Activated CD4-positive, alpha-beta T cell treated with anti-CD3 and anti-CD28 coated beads, Interleukin-2, amount 50 U/mL, for 48 hours (primary cell): ENCODE data around the gene ATAD1.
"Not testable (repeated sequence)": the region's sequence is repeated elsewhere in the genome, so short reads cannot be mapped to it uniquely, and the experiment has no call there.

ENCODE experiments used
- DNase-seq, 2 experiments: peaks; one replicate each; pipeline ENCODE4 v3.0.0-alpha.2; 2020

ATAD1 gene

DNA sequence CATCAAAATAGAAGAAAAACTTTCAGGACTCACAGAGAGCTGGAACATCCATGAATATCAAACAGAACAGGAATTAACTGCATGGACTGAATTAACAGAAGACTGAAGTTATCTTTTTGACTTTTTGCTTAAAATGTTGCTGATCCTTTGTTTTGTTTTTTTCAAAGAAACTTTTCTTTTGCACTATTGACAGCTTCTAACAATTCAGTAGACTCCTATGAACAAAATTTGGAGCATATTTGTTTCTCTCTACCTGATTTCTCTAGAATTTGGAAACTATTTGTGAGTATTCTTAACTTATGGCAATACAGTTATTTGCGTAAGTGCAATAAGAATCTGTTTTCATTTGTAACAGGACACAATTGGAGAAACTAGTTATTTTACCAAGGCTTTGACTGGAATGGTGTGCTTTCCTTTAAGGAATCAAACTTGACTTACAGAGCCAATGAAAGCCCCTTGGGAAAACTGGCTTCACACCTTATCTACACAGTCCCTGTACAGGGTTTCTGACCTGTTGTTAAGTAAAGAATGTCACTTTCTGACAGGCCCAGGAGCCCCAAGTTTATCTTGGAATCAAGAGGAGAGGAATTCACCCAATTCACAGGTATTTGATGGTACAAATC is 16.1 kb downstream of the ATAD1 start:
- not testable (repeated sequence) for DNase-seq

DNA sequence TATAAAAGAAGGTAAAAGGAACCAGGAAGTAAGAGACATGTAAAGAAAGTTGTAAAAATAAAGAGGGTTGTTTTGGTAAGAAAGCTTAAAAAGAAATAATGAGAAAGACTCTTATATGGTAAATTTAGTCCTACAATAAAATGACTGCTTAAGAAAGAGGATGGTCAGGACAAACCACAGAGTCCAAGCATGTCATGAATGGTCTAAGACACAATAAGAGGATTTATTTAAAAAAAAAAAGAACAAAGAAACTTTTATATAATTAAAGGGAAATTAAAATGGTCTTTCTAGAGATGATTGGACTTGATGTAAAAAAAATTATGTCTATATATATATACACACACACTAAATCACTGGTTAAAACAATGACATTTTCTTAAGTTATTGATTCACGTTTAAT is 18.2 kb downstream of the ATAD1 start:
- DNase-seq = no peak

DNA sequence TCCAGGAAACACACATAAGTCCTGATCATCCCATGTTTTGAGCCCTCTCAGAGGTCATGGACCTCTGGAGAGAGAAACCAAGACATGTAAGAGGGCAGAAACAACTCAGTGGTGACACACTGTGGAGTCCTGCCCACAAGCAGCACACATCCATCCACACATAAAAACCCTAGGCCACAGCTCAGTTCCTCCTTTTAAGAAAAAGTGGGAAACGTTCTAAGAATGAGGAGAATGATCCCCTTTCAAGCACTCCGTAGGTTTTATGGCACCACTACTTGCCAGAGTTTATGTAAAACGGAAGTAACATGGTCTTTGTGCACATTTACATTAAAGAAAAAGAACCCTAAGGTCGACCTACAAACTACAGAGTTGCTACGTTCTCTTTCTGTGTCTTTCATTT is 19.9 kb downstream of the ATAD1 start:
- DNase-seq = no peak

DNA sequence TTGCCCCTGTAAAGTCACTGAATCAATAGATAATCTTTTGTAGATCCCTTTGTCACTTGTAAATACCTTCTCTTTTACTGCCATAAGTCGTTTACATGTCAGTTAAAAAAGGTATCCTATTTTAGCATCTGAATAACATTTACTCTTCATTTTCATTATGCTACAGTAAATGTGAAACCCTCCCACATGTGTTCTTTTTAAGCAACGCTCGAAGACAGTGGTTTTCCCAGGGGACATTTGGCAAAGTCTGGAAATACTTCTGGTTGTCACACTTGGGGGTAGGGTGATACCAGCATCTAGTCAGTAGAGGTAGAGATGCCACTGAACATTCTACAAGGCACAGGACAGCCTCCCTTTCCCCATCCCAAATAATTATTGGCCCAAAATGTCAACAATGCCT is 23.7 kb downstream of the ATAD1 start:
- no peak for DNase-seq

DNA sequence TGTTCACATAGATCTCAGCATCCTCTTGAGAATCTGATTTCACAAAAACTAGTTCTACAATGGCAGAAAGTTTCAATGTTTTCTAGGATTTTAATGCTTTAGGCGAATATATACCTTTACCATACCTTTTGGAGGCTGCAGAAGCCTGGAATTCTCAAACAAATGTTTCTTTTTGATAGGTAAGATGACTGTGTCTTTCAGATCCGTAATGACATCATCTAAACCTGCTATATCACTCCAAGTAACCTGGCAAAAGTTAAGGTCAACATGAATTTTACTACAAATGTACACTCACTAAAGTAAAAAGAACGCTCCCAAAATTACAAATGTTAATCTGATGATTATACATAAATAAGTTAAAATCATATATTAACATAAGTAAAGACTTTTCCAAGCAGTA is 27.8 kb downstream of the ATAD1 start:
- no peak for DNase-seq

DNA sequence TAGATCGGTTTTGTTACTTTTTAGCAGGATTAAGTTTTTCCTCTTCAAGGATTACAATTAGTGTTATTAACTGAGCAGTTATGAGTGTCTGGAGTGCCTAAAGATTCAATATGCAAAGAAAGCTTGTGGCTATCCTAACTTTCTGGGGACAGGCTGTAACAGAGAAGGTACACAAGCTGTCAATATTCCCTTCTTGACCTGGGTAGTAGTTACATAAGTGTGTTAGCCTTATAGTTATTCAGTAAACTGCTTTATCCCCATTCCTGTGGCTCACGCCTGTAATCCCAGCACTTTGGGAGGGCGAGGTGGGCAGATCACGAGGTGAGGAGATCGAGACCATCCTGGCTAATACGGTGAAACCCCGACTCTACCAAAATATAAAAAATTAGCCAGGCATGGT is 31.6 kb downstream of the ATAD1 start:
- no peak for DNase-seq

DNA sequence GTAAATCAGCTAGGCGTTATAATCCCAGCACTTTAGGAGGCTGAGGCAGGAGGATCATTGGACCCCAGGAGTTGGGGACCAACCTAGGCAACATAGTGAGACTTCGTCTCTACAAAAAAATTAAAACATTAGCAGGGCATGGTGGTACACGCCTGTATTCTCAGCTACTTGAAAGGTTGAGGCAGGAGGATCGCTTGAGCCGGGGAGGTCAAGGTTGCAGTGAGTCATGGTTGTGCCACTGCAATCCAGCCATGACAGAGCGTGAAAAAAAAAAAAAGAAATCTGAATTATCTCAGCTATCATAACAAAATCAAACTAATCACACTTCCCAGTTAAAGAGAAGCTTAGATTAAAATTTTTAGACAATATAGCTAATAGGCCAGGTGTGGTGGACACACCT is 35.3 kb downstream of the ATAD1 start:
- DNase-seq = no peak

DNA sequence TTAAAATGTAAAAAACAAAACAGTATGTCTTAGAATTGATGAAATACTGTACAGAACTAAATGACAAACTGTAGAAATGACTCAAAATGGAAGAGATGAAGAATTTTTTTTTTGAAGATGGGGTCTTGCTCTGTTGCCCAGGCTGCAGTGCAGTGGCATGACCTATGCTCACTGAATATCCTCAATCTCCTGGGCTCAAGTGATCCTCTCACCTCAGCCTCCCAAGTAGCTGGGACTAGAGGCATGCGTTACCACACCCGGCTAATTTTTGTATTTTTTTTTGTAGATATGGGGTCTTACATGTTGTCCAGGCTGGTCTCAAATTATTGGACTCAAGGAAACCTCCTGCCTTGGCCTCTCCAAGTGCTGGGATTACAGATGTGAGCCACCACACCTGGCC is 36.5 kb downstream of the ATAD1 start:
- DNase-seq = no peak

DNA sequence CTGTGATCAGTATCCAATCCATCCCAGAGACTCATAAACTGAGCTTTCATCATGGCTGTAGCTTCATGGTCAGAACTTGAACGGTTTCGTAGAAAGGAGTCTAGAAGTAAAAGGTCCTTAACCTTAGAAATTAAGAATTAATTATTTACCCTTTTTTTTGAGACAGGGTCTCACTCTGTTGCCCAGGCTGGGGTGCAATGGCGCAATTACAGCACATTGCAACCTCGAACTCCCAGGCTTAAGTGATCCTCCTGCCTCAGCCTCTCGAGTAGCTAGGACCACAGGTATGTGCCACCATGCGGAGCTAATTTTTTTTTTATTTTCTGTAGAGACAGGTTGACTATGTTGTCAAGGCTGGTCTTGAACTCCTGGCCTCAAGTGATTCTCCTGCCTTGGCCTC is 41.7 kb downstream of the ATAD1 start:
- DNase-seq = no peak

DNA sequence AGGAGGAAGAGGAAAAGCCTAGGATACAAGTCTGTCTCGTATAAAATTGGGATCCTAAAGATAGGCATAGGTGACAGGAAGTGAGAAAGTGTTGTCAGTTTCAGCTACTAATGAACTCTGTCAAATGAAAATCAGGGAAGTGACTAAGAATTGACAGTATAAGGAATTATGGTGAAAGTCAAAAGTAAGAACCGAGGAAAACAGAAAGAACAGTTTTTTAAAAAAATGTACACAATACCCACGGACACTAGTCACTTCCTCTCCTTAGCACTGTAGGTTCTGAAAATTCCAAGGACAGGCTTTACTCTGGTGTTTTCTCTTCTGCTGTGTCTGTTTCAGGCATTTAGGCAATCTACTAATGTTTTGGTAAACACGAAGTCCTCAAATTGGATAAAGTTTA is 42.3 kb downstream of the ATAD1 start:
- DNase-seq = no peak

DNA sequence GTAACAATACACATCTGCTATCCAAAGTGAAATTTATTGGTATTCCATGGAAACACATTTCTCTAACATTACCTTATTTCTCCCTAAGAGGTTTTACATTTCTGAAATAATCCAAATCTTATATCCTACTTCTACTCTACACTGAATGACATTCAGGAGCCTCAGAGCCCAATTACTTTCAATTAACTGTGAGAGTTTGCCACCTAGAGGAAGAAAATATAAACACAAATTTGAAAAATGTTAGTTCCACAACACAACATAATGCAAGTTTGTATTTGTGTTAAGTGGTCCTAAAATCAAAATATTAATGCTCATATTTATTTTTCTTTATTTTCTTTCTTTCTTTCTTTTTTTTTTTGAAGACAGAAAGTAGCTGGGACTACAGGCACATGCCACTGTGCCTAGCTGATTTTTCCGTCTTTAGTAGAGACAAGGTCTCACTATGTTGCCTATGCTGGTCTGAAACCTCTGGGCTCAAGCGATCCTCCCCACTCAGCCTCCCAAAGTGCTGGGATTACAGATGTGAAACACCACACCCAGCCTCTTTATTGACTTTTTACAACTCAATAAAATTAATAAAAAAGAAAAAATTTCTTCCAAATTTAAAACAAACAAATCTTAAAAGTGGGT is 46.0 kb downstream of the ATAD1 start:
- no peak for DNase-seq

DNA sequence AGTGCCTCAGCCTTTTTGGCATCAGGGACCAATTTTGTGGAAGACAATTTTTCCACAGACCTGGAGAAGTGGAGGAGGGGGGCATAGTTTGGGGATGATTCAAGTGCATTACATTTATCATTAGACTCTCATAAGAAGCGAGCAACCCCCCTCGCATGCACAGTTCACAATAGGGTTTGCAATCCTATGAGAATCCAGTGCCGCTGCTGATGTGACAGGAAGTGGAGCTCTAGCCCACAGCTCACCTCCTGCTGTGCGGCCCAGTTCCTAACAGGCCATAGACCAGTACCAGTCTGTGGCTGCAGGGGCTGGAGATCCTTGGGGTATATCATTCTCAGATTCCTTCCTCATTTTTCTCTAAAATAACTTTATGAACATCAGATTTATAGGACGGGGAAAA is 50.8 kb downstream of the ATAD1 start:
- DNase-seq = no peak

DNA sequence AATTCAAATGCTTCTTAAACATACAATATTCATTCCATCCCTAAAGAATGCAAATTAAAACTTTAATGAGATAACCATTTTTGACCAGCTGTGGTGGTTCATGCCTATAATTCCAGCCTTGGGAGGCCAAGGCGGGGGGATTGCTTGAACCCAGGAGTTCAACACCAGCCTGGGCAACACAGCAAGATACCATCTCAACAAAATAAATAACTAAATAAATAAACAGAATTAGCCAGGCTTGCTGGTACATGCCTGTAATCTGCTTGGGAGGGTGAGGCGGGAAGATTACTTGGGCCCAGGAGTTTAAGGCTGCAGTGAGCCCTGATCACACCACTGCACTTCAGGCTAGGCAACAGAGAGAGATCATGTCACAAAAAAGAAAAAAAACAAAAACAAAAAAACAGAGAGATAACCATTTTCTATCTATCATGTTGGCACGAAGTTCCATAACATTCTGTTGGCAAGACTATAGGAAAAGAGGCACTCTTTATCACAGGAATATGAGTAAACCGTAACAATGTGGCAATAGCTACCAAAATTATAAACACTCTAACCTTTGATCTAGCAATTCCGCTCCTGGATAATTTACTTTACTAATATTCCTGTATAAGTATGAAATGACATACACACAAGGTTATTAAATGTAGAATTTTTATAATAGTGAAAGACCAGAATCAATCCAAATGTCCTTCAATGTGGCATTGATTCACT is 52.2 kb downstream of the ATAD1 start:
- DNase-seq = no peak

DNA sequence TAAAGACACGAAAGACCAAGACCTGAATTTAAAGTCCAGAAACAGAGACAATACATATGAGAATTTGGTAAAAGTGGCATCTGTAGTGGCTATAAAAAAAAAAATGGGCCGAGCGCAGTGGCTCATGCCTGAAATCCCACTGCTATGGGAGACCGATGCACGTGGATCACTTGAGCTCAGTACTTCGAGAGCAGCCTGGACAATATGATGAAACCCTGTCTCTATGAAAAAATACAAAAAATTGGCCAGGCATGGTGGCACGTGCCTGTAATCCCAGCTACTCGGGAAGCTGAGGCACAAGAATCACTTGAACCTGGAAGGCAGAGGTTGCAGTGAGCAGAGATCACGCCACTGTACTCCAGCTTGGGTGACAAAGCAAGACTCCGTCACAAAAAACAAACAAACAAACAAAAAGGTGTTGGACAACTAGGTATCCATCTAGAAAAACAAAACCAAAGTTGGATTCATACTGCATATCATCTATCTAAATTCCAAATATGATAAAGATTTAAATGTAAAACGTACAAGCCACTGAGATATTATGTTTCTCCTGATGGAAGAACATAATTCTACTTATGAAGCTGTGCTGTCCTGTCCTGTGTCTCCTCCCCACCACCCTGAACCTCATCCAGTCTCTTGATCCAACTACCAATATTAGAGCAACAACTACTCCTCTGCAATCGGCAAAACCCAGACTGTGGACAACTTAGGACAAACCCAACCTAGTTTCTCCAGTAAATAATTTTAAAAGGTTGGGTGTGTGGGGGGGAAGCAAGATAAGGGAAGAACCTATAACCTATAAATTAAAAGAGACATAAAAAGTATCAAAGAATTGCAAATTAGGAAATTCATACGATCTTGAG is 53.7 kb downstream of the ATAD1 start:
- no peak for DNase-seq

DNA sequence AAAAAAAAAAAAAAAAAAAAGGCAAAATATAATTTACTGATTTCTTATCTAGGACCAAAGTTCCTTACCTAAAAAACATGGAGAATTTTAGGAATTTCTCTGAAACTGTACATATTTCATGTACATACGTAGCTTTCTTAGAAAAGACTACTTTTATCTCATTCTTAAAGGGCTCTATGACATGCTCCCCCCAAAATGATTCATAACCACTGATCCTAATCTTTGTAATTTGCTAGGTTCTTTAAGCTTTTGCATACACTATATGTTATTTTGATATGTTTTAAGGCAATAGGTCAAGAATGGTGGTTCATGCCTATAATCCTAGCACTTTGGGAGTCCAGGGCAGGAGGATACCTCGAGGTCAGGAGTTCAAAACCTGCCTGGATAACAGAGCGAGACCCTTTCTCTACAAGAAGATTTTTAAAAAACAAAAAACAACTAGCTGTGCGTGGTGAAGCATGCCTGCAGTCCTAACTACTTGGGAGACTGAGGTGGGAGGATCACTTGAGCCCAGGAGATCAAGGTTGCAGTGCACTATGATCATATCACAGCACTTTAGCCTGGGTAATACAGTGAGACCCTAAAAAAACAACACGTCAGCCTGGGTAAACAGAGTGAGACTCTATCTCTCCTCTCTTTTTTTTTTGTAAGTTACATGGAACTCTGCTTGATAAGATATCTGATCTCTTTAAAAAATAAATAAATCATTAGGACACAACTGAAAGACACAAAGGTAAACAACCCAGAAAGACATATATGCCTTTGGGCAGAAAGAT is 54.8 kb downstream of the ATAD1 start:
- no peak for DNase-seq

DNA sequence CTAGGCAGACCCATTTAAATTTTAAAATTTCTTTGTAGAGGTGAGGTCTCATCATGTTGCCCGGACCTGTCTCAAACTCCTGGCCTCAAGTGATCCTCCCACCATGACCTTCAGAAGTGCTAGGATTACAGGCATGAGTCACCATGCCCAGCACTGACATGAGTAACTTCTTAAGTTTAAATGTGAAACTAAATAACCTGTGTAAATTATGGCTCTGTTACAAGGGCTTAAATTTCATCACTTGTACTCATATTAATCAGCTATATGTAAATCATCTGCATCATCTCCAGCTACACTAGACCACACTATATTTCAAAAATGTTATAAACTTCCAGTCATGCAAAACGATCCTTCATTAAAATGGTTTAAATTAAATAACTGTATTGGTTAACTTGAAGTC is 56.1 kb downstream of the ATAD1 start:
- peak; percentile 47 to 63 for DNase-seq

DNA sequence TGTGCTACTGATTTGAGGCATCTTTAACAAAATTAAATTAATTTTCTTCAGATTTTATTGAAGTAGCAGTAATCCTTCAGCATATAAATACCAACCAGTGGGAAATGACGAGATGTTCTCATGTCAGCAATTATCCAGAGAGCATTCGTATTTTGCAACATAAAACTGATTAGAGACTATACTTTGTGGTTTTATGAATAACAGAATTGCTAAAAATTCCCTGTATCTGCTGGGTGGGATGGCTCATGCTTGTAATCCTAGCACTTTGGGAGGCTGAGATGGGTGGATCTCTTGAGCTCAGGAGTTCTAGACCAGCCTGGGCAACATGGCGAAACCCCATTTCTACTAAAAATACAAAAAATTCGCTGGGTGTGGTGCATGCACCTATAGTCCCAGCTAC is 56.9 kb downstream of the ATAD1 start:
- DNase-seq = no peak

DNA sequence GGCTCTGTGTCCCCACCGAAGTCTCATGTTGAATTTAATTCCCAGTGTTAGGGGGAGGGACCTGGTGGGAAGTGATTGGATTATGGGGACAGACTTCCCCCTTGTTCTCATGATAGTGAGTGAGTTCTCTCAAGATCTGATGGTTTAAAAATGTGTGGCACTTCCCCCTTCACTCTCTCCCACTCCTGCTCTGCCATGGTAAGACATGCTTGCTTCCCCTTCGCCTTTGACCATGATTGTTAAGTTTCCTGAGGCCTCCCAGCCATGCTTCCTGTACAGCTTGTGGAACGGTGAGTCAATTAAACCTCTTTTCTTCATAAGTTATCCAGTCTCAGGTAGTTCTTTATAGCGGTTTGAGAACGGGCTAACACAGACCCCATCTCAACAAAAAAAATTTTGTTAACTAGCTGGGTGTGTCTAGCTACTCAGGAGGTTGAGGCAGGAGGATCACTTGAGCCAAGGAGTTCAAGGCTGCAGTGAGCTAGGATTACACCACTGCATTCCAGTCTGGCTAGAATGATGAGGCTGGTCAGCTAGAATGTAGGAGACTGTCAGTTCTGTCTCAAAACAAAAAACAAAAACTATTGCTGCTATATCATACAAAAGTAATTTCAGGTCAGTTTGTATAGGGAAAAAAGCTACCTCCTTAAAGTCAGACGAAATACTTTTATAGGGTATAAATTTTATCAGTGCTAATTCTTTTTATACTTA is 57.7 kb downstream of the ATAD1 start:
- no peak for DNase-seq

DNA sequence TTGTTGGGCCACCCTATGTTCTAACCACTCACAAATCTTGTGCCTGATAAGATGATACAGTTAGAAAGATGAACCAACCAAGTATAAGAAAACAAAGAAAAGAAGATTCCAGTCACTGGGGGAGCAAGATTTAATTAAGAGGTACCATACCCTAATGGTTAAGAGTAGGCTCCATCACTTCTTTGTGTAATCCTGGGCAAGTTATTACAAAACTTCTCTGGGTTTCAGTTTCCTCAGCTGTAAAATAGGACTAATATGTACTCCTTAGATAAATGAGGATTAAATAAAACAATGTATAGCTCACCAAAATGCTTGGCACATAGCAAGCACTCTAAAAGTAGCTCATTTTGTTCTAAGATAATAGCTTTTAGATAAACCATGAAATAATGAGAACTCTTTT is 58.5 kb downstream of the ATAD1 start:
- no peak for DNase-seq

DNA sequence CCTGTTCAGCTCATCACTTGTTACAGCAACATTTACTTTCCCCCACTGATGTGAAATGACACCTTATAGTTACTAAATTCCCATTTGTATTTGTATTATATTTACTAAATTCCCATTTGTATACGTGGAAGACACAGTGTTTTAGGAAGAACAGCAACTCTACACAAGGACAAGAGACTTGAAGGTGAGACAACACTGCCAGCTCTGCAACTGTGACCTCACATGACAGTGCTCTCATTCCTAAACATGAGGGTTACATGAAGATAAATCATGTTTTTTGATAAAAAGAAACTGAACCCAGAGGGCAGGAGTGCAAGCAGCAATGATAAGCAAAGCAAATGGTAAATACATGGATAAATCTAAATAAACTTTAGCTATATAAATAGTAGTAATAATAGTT is 60.3 kb downstream of the ATAD1 start:
- DNase-seq = no peak

DNA sequence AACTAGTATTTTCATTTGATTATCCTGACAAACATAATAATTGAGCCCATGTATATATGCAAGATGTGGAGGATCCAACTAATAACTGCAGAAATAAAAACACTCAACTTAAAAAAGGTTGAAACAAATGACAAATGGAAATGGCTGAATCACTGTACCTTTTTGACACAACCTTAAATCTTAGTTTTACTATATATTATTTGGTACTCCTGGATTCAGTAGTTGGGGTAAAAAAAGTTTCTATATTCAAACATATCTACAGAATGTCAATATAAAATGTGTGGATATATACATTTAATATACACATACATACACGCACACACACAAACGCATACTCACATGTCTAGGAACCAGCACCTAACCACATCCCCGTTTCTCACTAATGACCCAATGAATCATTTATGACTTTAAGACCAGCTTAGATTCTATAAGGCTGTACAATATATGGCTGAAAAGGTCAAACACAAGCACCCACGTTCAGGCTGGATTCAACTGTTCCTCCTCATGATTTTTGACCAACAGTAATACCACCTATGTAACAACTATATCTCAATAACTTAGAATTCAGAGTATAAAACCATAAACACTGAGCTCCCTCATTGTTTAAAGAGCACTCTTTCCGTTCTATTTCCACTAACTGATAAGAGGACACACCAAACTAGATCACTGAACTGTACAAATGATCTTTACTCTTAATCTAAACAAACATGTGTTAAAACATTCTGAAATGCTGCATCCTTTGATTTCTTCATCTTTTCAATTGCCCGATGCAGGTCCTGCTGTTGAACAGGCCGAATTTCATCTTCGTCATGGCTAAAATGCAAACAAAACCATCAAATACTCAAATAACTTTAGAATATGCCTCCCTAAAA is 63.8 kb downstream of the ATAD1 start:
- no peak for DNase-seq
